T-helper 2 cell treated with Interferon-gamma antibody and Interleukin-4, amounts not matched to agents 100 ng/mL and 5 ng/mL, for 36 hours (primary cell): ENCODE measurements around the gene AMOTL1. TPM values are rescaled to one million over a fixed set of nuclear protein-coding genes. Genes with fewer than 3 reads are reported as not detected.

ENCODE experiments used
- intact Hi-C: fragments of 100-400 bp; cut with micrococcal nuclease; formaldehyde crosslinking; loops from one replicate; pipeline ENCODE4 v1.15.1; 2023
- total RNA-seq: library from RNA; stranded (reverse); gene quantifications from 2 replicates; pipeline ENCODE4 v1.2.3, GENCODE V29; 2022

AMOTL1 gene
- total RNA-seq, 1 donor from 2014 or later = 4.4 TPM

DNA sequence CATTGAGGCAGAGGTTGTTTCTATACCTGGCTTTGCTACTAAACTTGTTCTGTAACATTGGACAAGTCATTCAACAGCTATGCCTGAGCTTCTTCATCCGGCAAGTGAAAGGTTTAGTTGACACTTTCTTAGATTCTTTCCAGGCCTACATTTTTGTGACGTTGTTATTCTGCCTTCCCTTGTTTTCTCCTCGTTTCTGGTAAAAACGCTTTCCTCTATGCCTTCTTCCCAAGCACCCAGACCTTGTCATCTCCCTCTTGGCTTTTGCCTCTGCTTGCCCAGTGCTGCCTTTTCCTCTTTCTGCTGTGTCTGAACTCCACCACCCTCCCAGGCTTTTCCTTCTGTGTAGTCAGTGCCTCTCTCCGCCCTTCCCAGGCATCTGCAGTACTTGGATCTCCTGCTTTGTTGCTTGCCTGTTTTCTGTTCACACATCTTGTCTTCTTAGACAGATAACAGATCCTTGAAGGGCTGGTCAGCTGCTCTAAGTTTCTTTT lies 1.4 kb upstream of the AMOTL1 start:
- intact Hi-C loops = loop anchor here (10.0 kb wide), 2 partner anchors 252 to 298 kb away; partner anchors contain the start of genes C11orf97 and SRSF8

DNA sequence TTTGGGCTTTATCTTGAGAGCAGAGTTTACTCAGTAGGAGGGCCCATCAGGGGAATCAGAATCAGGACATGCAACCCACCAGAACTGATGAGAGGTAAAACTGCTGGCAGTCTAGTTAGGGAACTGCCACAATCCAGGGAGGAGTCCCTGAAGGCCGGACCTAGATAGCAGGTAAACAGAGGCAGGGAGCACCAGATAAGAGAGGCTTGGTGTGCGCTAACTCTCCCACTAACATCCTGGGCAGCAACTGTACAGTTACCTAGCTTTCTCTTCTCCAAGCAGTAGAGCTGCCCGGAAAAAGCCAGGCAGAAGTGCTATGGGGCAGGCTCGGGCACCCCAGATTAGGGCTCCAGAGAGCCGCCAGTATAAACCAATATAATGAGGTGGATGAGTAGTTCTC lies 865 bp upstream of the AMOTL1 start:
- intact Hi-C loops = loop anchor here (10.0 kb wide), 2 partner anchors 252 to 298 kb away; partner anchors contain the start of genes C11orf97 and SRSF8

DNA sequence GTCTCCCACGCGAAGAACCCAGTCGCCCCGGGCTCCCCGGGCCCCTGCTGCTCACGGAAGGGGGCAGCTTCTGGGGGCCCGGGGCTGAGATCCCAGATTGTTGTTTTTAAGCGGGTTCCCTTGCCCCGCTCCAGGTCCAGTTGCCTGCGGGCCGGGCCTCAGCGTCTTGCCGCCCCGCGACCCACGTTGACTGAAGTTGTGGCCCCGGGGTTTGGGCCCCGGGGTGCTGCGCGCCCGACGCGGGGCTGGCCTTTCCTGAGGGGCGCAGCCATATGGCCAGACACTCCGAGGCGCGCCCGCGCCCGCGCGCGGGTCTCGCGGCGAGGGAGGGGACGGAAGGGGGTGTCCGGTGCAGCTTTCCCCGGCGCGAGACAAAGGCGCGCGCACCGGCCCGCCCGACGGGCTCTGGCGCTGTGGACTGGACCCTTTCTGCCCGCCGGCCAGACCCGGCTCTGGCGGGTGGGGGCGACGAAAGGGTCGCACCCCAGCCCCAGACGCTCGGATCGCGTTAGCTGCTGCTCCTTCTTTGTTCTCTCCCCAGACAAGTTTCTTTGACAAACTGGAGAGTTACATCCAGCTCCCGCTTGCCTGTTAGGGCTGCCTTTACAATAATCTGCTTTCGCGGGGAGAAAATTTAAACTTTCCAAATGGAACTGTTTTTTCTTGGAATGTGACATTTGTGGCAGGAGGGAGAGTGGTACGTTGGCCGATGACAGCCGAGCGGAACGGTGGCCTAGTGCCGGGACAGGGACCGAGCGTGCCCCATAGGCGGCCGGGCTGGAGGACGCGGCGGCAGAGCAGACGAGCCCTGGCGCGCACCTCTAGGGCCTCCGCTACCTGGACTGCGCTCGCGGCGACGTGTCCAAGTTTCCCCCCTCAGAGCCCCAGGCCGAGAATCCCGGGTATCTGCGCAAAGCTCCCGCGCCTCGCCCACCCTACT lies 716 bp downstream of the AMOTL1 start:
- intact Hi-C loops = loop anchor here (10.0 kb wide), 2 partner anchors 254 to 296 kb away; partner anchors contain the start of genes C11orf97 and SRSF8

- intact Hi-C loops = loop anchor here (10.0 kb wide), 2 partner anchors 255 to 295 kb away; partner anchors contain the start of genes C11orf97 and SRSF8
Observed at GRCh38 chr11:94769880-94770279, 1.7 kb downstream of the AMOTL1 start.

DNA sequence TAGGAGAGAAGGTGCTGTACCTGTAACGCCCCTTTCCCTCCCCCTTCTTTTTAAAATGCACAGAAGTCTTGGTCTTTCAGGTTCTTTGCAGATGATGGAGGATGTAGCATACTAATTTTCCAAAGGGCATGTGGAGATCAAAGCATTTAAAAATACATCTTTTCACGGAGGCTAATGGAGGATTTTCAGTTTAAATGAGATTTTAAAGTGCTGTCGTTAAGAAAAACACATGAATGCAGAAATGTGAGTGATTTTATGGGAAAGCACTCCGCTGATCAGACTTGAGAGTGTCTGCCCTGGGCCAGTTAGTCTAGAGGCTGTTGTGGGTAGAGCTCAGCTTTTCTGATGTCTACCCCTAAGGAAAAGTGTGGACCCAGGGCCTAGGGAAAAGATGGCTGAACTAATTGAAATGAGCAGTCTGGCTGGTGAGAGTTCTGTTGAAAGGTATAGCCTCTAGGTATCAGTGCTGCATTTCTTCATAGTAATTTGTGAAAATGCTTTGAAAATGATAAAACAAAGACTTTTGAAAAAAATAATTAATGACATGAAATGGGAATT lies 2.5 kb downstream of the AMOTL1 start:
- intact Hi-C loops = no loop called here

GRCh38 chr11:94771390-94771789 lies 3.2 kb downstream of the AMOTL1 start:
- intact Hi-C loops = no loop called here

- intact Hi-C loops = no loop called here
Observed at GRCh38 chr11:94771951-94772350, 3.8 kb downstream of the AMOTL1 start.

GRCh38 chr11:94773842-94774241 lies 5.7 kb downstream of the AMOTL1 start:
- intact Hi-C loops = no loop called here

GRCh38 chr11:94774345-94774744 lies 6.2 kb downstream of the AMOTL1 start:
- intact Hi-C loops = no loop called here

DNA sequence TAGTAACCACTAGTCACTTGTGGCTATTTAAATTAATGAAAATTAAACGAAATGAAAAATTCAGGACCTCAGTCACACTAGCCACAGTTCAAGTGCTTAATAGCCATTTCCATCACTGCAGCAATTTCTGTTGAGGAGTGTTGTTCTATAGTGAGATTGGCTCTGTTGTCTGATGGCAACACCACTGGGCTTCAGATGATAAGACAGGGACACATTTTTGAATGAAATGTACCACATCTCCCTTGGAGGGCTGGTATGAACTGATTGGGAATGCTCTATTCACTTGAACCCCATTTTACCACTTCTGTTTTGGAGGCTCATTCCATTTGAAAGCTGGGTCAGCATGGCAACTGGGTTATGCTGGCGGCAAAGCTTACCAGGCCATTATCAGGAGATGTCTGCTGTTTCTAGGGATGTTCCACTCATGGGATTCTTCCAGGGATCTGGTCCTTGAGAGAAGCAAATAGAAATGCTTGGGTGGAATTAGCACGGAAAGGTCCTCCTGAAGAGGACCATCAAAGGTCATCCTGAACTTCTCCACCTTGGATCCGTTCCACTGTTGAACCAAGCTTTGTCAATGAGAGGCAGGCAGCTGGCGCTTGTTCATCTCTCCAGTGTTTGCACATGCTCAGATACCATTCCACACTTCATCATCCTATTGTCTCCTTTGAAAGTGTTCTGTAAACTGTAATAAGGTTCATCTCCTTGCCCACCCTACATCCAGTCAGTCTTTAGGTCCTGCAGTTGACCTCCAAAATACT lies 7.6 kb downstream of the AMOTL1 start:
- intact Hi-C loops = no loop called here

- intact Hi-C loops = no loop called here
Observed at GRCh38 chr11:94776351-94777321, 8.5 kb downstream of the AMOTL1 start.

- intact Hi-C loops = loop anchor here (5.0 kb wide), 1 partner anchor 97 kb away; no protein-coding TSS in a partner anchor
Observed at GRCh38 chr11:94780432-94780831, 12.3 kb downstream of the AMOTL1 start.

DNA sequence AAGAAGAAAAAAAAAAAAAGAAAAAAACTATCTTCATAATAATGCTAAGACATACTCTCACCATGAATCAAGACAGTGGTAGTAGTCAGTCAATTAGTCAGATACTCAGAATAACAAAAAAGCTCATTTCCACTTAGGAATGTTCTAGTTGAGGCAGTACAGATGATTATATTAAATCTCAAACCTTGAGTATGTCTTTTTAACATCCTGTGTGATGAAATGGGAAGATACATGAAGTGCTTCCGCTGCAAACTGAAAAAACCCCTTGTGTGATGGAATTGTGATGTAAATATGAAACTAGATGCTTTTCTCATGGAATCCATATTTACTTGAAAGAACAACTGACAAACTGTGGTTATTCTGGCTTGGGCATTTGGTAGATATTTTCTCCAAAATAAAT lies 13.7 kb downstream of the AMOTL1 start:
- intact Hi-C loops = loop anchor here (5.0 kb wide), 1 partner anchor 95 kb away; no protein-coding TSS in a partner anchor

GRCh38 chr11:94782446-94782845 lies 14.3 kb downstream of the AMOTL1 start:
- intact Hi-C loops = loop anchor here (5.0 kb wide), 1 partner anchor 95 kb away; no protein-coding TSS in a partner anchor

DNA sequence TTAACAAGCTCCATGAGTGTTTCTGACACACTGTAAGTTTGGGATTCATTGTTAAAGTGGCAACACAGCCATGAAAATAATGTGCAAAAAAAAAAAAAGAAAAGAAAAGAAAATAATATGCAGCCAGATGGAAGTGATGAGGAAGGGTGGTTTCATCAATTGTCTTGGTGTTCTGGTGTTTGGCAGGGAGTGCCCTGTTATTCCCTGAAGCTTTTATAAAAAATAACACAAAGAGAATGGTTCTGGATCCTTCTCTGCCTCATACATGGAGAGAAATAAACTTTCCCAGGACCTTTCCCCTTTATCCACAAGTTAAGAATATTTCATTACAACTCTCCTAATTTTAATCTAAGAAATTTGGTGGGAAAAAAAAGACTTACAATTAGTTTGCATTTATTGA lies 16.7 kb downstream of the AMOTL1 start:
- intact Hi-C loops = loop anchor here (5.0 kb wide), 1 partner anchor 92 kb away; no protein-coding TSS in a partner anchor

GRCh38 chr11:94785509-94785908 lies 17.4 kb downstream of the AMOTL1 start:
- intact Hi-C loops = no loop called here

GRCh38 chr11:94786264-94787126 lies 18.3 kb downstream of the AMOTL1 start:
- intact Hi-C loops = loop anchor here (1.0 kb wide), 1 partner anchor 111 kb away; no protein-coding TSS in a partner anchor

GRCh38 chr11:94787801-94788200 lies 19.6 kb downstream of the AMOTL1 start:
- intact Hi-C loops = no loop called here

DNA sequence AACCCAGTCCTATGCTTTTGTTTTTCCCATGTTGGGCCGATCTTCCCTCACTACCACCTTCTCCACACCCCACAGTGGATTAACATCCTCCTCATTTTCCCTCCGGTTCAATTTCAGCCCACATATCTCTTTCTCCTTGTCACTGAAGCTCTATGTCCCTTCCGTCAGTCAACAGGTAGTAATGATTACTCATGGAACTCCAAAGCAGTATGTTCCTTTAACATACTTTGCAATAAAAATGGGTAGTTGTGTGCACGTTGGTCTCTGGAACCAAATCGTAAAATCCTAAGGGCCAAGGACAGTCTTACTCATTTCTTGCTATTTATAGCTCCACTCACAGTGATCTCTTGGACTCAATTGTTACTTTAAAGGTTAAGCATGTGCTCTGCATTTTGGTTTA lies 20.2 kb downstream of the AMOTL1 start:
- intact Hi-C loops = no loop called here
